WTC11 (cell line): Measurements from ENCODE around the gene IGFBP4. TPM values are rescaled to one million over a fixed set of nuclear protein-coding genes. Genes with fewer than 3 reads are reported as not detected.

Experiments
- ATAC-seq: fragments of 200-7000 bp; cut with Tn5 transposase; 2 replicates; pipeline ENCODE4 v1.10.0; 2021; ENCODE audit warnings: mild to moderate bottlenecking, moderate library complexity
- CTCF ChIA-PET: fragments of 300-600 bp; sonication (Branson Sonifier 250); formaldehyde crosslinking; loops from one replicate; lab custom pipeline; 2021; ENCODE audit warnings: antibody characterized with exemption; lab: Charles Lee
- POLR2A ChIA-PET: fragments of 350-600 bp; sonication (Branson Sonifier 250); formaldehyde crosslinking; loops from one replicate; lab custom pipeline; 2021; ENCODE audit warnings: antibody characterized with exemption; lab: Charles Lee
- DNase-seq: peaks from one replicate; pipeline ENCODE4 v3.0.0; 2021; ENCODE audit warnings: low spot score
- H3K27ac Mint-ChIP-seq: 2 replicates; pipeline ENCODE4 v1.8.0; 2021; ENCODE audit warnings: mixed read lengths
- H3K27me3 Mint-ChIP-seq: 2 replicates; pipeline ENCODE4 v1.8.0; 2021; ENCODE audit warnings: low read depth, mild to moderate bottlenecking, moderate library complexity, mixed read lengths
- H3K36me3 Mint-ChIP-seq: 2 replicates; pipeline ENCODE4 v1.8.0; 2021; ENCODE audit warnings: mixed read lengths
- H3K4me1 Mint-ChIP-seq: 2 replicates; pipeline ENCODE4 v1.8.0; 2022; ENCODE audit warnings: mixed read lengths
- H3K4me3 Mint-ChIP-seq: 2 replicates; pipeline ENCODE4 v1.8.0; 2021; ENCODE audit warnings: mild to moderate bottlenecking, moderate library complexity, mixed read lengths
- H3K9me3 Mint-ChIP-seq: 2 replicates; pipeline ENCODE4 v1.8.0; 2021; ENCODE audit warnings: mixed read lengths
- EMX1 ChIP-seq: fragments of 250-450 bp; sonication (Bioruptor Pico); IDR thresholded peaks from 2 replicates; pipeline ENCODE4 v1.8.0; 2021; ENCODE audit warnings: mild to moderate bottlenecking
- ETV6 ChIP-seq: sonication (generic); formaldehyde crosslinking; IDR thresholded peaks from 2 replicates; pipeline ENCODE4 v1.8.1; 2022; ENCODE audit warnings: mild to moderate bottlenecking, missing genetic modification reagents
- FOXK1 ChIP-seq: sonication (generic); formaldehyde crosslinking; IDR thresholded peaks from 2 replicates; pipeline ENCODE4 v1.8.0; 2022; ENCODE audit warnings: mild to moderate bottlenecking, moderate library complexity, missing genetic modification reagents
- FOXP1 ChIP-seq: sonication (generic); formaldehyde crosslinking; IDR thresholded peaks from 2 replicates; pipeline ENCODE4 v1.8.0; 2022; ENCODE audit warnings: missing genetic modification reagents, mild to moderate bottlenecking, moderate library complexity, borderline replicate concordance
- GABPB1 ChIP-seq: sonication (generic); formaldehyde crosslinking; IDR thresholded peaks from 2 replicates; pipeline ENCODE4 v1.8.1; 2023; ENCODE audit warnings: mild to moderate bottlenecking, missing genetic modification reagents
- NR3C1 ChIP-seq: sonication (generic); formaldehyde crosslinking; conservative IDR thresholded peaks from 2 replicates; pipeline ENCODE4 v1.8.1; 2023; ENCODE audit warnings: low read depth, mild to moderate bottlenecking, missing genetic modification reagents
- PRDM15 ChIP-seq: sonication (generic); formaldehyde crosslinking; IDR thresholded peaks from 2 replicates; pipeline ENCODE4 v1.8.0; 2022; ENCODE audit warnings: missing genetic modification reagents
- SMAD4 ChIP-seq: sonication (generic); formaldehyde crosslinking; IDR thresholded peaks from 2 replicates; pipeline ENCODE4 v1.8.0; 2022; ENCODE audit warnings: mild to moderate bottlenecking, missing genetic modification reagents
- STAT6 ChIP-seq: sonication (generic); formaldehyde crosslinking; conservative IDR thresholded peaks from 2 replicates; pipeline ENCODE4 v1.8.1; 2023; ENCODE audit warnings: mild to moderate bottlenecking, low read depth, missing genetic modification reagents, moderate library complexity
- USF1 ChIP-seq: sonication (generic); formaldehyde crosslinking; IDR thresholded peaks from 2 replicates; pipeline ENCODE4 v1.8.0; 2022; ENCODE audit warnings: mild to moderate bottlenecking, missing genetic modification reagents
- USF2 ChIP-seq: sonication (generic); formaldehyde crosslinking; IDR thresholded peaks from 2 replicates; pipeline ENCODE4 v1.8.1; 2023; ENCODE audit warnings: mild to moderate bottlenecking, missing genetic modification reagents, moderate library complexity
- ZMAT4 ChIP-seq: fragments of 250-450 bp; sonication (Bioruptor Pico); IDR thresholded peaks from 2 replicates; pipeline ENCODE4 v1.9.0; 2021; ENCODE audit warnings: mild to moderate bottlenecking
- ZNF232 ChIP-seq: sonication (generic); formaldehyde crosslinking; IDR thresholded peaks from 2 replicates; pipeline ENCODE4 v1.8.0; 2022; ENCODE audit warnings: mild to moderate bottlenecking, missing genetic modification reagents
- ZNF281 ChIP-seq: sonication (generic); formaldehyde crosslinking; IDR thresholded peaks from 2 replicates; pipeline ENCODE4 v1.8.0; 2023; ENCODE audit warnings: mild to moderate bottlenecking, missing genetic modification reagents
- ZNF423 ChIP-seq: fragments of 250-450 bp; sonication (Bioruptor Pico); IDR thresholded peaks from 2 replicates; pipeline ENCODE4 v2.1.2; 2022; ENCODE audit warnings: mild to moderate bottlenecking, moderate library complexity
- total RNA-seq: library from RNA; stranded (reverse); gene quantifications from 3 replicates; pipeline ENCODE4 v1.2.3, GENCODE V29; 2021

Gene IGFBP4
- total RNA-seq, 1 experiment from 2014 or later: 172 TPM

GRCh38 chr17:40490289-40490853, 47.1 kb downstream of the IGFBP4 start:
- Mint-ChIP-seq H3K27me3 (peaks cover 2% of the 10 kb centered on the region; the same call in 1 of the 2 replicates), H3K27ac (peak overlapping the region; percentile 87), H3K36me3 (no peaks in the 10 kb centered on the region), H3K9me3 (no peaks in the 10 kb centered on the region)
- POLR2A ChIA-PET: interaction anchor here (0.9 to 1.2 kb wide), 5 partner anchors 9 to 48 kb away, joined by 3 to 10 read pairs (median 5); no protein-coding TSS in a partner anchor
- CTCF ChIA-PET: interaction anchor here (0.6 to 2.8 kb wide), 17 partner anchors 9 to 271 kb away, joined by 3 to 62 read pairs (median 5); partner anchors contain the start of genes IGFBP4, TOP2A and WIPF2
- peak; percentile 77 for ATAC-seq
- peak; percentile 46 for DNase-seq
- TF ChIP-seq FOXP1 (CRISPR knock-in tag) (0 out of 2 replicates have a peak, but pooled peaks have one; percentile 37), USF1 (CRISPR knock-in tag) (0 out of 2 replicates have a peak, but pooled peaks have one; percentile 40), FOXK1 (CRISPR knock-in tag) (0 out of 2 replicates have a peak, but pooled peaks have one; percentile 27), ZNF423 (CRISPR knock-in tag) (peak; percentile 62; the same call in 1 of the 2 replicates), ETV6 (CRISPR knock-in tag) (peak; percentile 32; the same call in 1 of the 2 replicates), PRDM15 (CRISPR knock-in tag) (no peak), GABPB1 (no peak), USF2 (CRISPR knock-in tag) (peak; percentile 38), NR3C1 (no peak), ZNF281 (CRISPR knock-in tag) (peak; percentile 89; the same call in 1 of the 2 replicates), SMAD4 (no peak), ZMAT4 (CRISPR knock-in tag) (no peak)
- TF ChIP-seq, all 79 proteins: peak for 7
- Mint-ChIP-seq H3K4me3 (peak overlapping the region; percentile 30; the same call in 1 of the 2 replicates), H3K4me1 (peaks cover 66% of the 10 kb centered on the region)

GRCh38 chr17:40490982-40491381, 47.7 kb downstream of the IGFBP4 start:
- Mint-ChIP-seq H3K27me3 (peaks cover 2% of the 10 kb centered on the region; the same call in 1 of the 2 replicates), H3K27ac (peak overlapping the region; percentile 87), H3K4me3 (no peak overlapping the region; the same call in 1 of the 2 replicates), H3K9me3 (no peaks in the 10 kb centered on the region), H3K4me1 (peaks cover 60% of the 10 kb centered on the region), H3K36me3 (no peaks in the 10 kb centered on the region)
- TF ChIP-seq ZNF232 (CRISPR knock-in tag) (no peak), EMX1 (CRISPR knock-in tag) (no peak), STAT6 (no peak)
- ChIA-PET POLR2A (interaction anchor here (0.9 to 1.2 kb wide), 5 partner anchors 8 to 47 kb away, joined by 3 to 10 read pairs (median 5); no protein-coding TSS in a partner anchor), CTCF (interaction anchor here (0.6 to 2.8 kb wide), 13 partner anchors 9 to 1158 kb away, joined by 3 to 62 read pairs (median 6); partner anchors contain the start of gene WIPF2)
- DNase-seq (no peak), ATAC-seq (no peak)
